Activated CD4-positive, alpha-beta memory T cell treated with anti-CD3 and anti-CD28 coated beads for 36 hours (primary cell): Measurements from ENCODE around the gene SLC44A3. TPM values are rescaled to one million over a fixed set of nuclear protein-coding genes. Genes with fewer than 3 reads are reported as not detected.
"Not testable (repeated sequence)": the region's sequence is repeated elsewhere in the genome, so short reads cannot be mapped to it uniquely, and the experiment has no call there.

Source experiments
- CTCF ChIA-PET: fragments of 350-600 bp; sonication (Branson Sonifier 250); formaldehyde crosslinking; loops from one replicate; lab custom pipeline; 2021; ENCODE audit warnings: antibody characterized with exemption, inconsistent platforms; lab: Charles Lee
- POLR2A ChIA-PET: fragments of 350-600 bp; sonication (Branson Sonifier 250); formaldehyde crosslinking; loops from one replicate; lab custom pipeline; 2021; ENCODE audit warnings: antibody characterized with exemption; lab: Charles Lee
- DNase-seq: peaks from one replicate; pipeline ENCODE4 v3.0.0-alpha.2; 2020
- H3K27ac Mint-ChIP-seq: one replicate; pipeline ENCODE4 v1.8.0; 2021; ENCODE audit warnings: mixed read lengths
- H3K27me3 Mint-ChIP-seq: one replicate; pipeline ENCODE4 v1.8.0; 2021; ENCODE audit warnings: mixed read lengths
- H3K36me3 Mint-ChIP-seq: one replicate; pipeline ENCODE4 v1.8.0; 2021; ENCODE audit warnings: mixed read lengths
- H3K4me1 Mint-ChIP-seq: one replicate; pipeline ENCODE4 v1.8.0; 2021; ENCODE audit warnings: low read depth, mixed read lengths
- H3K4me3 Mint-ChIP-seq: one replicate; pipeline ENCODE4 v1.8.0; 2021; ENCODE audit warnings: mild to moderate bottlenecking, mixed read lengths
- H3K9me3 Mint-ChIP-seq: one replicate; pipeline ENCODE4 v1.8.0; 2021; ENCODE audit warnings: mixed read lengths
- intact Hi-C: fragments of 100-400 bp; cut with micrococcal nuclease; formaldehyde crosslinking; loops from one replicate; pipeline ENCODE4 v1.15.1; 2023
- total RNA-seq, 2 experiments: library from RNA; stranded (reverse); gene quantifications; one replicate each; pipeline ENCODE4 v1.2.3, GENCODE V29; 2021

Gene SLC44A3
- total RNA-seq, 2 experiments from 2014 or later, result 0.10 to 0.21 TPM

DNA sequence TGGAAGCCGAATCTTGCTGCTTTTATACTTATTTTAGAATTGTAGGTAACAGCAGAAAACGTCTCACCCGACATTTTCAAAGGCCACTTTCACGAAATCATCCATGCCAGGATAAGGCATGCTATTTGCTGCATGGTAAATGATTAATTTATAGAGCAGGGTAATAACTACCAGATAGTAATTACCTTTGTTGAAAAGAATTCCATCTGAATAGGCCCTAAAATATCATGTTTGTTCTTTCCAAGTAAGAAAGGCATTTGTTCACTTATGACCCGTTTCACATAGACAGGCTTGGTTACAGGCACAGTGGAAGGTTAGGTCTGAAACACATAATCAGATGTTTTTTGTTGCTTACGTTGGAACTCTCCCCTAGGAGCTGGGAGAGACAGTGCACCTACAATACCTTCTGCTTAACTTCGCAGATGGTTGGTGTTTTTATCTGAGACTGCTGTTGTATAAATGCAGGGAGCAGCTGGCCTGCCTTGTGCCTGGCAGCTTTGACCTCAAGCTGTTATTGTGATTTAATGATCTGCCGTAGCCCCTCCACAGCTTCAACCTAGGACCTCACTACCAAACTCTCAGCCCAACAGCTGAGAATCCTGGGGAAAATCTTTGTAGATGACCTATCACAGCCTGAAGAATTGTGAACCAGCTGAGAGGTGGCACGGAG, 1.6 kb downstream of the SLC44A3 start:
- H3K36me3 Mint-ChIP-seq, result no peaks in the 10 kb centered on the region
- POLR2A ChIA-PET, result no interaction called here
- H3K27ac Mint-ChIP-seq, result no peak overlapping the region
- H3K9me3 Mint-ChIP-seq, result no peaks in the 10 kb centered on the region
- peaks cover 7% of the 10 kb centered on the region for H3K4me1 Mint-ChIP-seq
- intact Hi-C loops, result no loop called here
- H3K4me3 Mint-ChIP-seq, result no peak overlapping the region
- DNase-seq, result no peak
- CTCF ChIA-PET, result interaction anchor here (0.6 kb wide), 1 partner anchor 32 kb away, joined by 3 read pairs; no protein-coding TSS in a partner anchor
- H3K27me3 Mint-ChIP-seq, result peaks cover 34% of the 10 kb centered on the region

DNA sequence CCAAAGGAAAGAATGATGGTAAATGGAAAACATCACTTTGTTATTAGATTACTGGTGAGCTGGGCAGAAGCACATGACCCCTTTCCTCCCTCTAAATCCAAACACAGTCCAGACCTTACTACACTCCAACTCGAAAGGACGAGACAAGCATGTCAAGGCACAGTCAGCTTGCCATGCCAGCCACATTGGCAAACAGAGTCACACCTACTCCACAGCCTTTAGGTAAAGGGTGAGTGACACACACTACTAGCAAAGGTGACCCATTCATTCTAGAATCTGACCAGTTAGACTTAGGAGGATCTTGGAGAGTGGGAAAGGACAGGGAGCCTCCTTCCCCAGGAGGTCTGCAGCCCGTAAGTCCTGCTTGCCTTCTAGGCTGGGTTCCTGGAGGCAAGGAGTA, 3.0 kb downstream of the SLC44A3 start:
- no peak overlapping the region for H3K4me3 Mint-ChIP-seq
- ChIA-PET POLR2A (no interaction called here), CTCF (no interaction called here)
- H3K36me3 Mint-ChIP-seq, result no peaks in the 10 kb centered on the region
- no peak overlapping the region for H3K27ac Mint-ChIP-seq
- no peak for DNase-seq
- intact Hi-C loops, result no loop called here
- no peaks in the 10 kb centered on the region for H3K9me3 Mint-ChIP-seq
- H3K4me1 Mint-ChIP-seq, result peaks cover 7% of the 10 kb centered on the region
- peaks cover 31% of the 10 kb centered on the region for H3K27me3 Mint-ChIP-seq

DNA sequence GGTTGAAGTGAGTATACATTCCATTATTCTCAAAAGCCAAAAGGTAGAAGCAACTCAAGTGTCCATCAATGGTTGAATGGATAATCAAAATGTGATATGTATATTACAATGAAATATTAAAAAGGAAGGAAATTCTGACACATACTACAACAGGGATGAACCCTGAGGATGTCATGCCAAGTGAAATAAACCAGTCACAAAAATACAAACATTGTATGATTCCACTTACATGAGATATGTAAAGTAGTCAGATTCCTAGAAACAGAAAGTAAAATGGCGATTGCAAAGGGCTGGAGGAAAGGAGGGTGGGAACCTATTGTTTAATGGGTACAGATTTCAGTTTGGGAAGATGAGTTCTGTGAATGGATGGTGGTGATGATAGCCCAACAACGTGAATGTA, 5.8 kb downstream of the SLC44A3 start:
- ChIA-PET CTCF (no interaction called here), POLR2A (no interaction called here)
- no peaks in the 10 kb centered on the region for H3K36me3 Mint-ChIP-seq
- no peaks in the 10 kb centered on the region for H3K9me3 Mint-ChIP-seq
- DNase-seq, result no peak
- H3K4me1 Mint-ChIP-seq, result peaks cover 1% of the 10 kb centered on the region
- H3K27me3 Mint-ChIP-seq, result peaks cover 19% of the 10 kb centered on the region
- H3K27ac Mint-ChIP-seq, result no peak overlapping the region
- intact Hi-C loops, result no loop called here
- no peak overlapping the region for H3K4me3 Mint-ChIP-seq

DNA sequence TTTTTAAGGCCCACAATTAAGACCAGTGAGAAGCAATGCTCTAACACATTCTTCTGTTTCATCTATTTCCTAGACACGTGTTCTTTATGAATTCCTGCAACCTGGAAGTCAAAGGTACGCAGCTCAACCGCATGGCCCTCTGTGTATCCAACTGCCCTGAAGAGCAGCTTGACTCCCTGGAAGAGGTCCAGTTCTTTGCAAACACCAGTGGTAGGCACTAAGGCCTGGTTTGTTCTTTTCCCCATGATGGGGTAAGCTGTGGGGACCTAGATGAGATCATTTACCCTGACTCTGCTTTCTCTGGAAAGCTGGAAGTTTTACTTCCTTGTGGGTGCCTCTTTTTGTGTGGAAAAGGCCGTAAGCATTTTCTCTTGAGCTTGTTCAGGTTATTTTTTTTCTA, 7.3 kb downstream of the SLC44A3 start:
- H3K27ac Mint-ChIP-seq, result no peak overlapping the region
- intact Hi-C loops, result no loop called here
- H3K9me3 Mint-ChIP-seq, result no peaks in the 10 kb centered on the region
- H3K27me3 Mint-ChIP-seq, result peaks cover 8% of the 10 kb centered on the region
- H3K4me1 Mint-ChIP-seq, result no peaks in the 10 kb centered on the region
- no peak for DNase-seq
- CTCF ChIA-PET, result interaction anchor here (0.8 kb wide), 1 partner anchor 22 kb away, joined by 3 read pairs; no protein-coding TSS in a partner anchor
- POLR2A ChIA-PET, result no interaction called here
- H3K4me3 Mint-ChIP-seq, result no peak overlapping the region
- no peaks in the 10 kb centered on the region for H3K36me3 Mint-ChIP-seq

DNA sequence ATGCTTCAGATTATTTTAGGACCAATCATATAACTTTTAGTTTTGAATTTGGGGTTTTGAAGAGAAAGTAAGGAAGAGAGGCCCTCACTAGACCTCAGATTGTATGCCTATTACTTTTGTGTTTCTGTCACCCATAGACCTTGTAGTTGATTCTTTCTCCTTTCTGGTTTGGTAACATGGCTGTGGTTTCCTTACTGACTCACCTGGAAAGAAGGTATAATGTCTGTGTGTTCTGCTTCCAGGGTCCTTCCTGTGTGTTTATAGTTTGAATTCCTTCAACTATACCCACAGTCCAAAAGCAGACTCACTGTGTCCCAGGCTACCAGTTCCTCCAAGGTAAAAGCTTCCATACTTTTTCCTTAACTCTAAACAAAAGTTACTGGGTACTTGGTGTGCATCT, 8.1 kb downstream of the SLC44A3 start:
- POLR2A ChIA-PET, result no interaction called here
- H3K27ac Mint-ChIP-seq, result no peak overlapping the region
- no peaks in the 10 kb centered on the region for H3K4me1 Mint-ChIP-seq
- peaks cover 6% of the 10 kb centered on the region for H3K27me3 Mint-ChIP-seq
- CTCF ChIA-PET, result interaction anchor here (0.6 kb wide), 1 partner anchor 28 kb away, joined by 3 read pairs; no protein-coding TSS in a partner anchor
- intact Hi-C loops, result no loop called here
- no peaks in the 10 kb centered on the region for H3K9me3 Mint-ChIP-seq
- no peaks in the 10 kb centered on the region for H3K36me3 Mint-ChIP-seq
- H3K4me3 Mint-ChIP-seq, result no peak overlapping the region
- DNase-seq, result no peak

DNA sequence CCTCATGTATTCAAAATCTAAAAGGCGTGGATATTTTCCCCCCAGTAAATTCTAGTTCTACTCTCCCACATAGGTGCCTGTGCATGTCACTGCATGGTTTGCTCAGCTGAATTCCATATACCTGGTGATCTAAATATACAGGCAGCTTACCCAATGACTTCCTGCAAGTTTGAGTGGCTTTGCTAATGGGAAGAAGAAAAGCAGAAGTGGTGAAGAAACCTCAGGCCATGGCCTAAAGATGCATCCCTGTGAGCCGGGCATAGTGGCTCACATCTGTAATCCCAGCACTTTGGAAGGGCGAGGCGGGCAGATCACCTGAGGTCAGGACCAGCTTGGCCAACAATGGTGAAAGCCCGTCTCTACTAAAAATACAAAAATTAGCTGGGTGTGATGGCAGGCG, 11.5 kb downstream of the SLC44A3 start:
- no peaks in the 10 kb centered on the region for H3K9me3 Mint-ChIP-seq
- no peaks in the 10 kb centered on the region for H3K36me3 Mint-ChIP-seq
- POLR2A ChIA-PET, result no interaction called here
- H3K27ac Mint-ChIP-seq, result no peak overlapping the region
- intact Hi-C loops, result no loop called here
- no peak overlapping the region for H3K4me3 Mint-ChIP-seq
- no peak for DNase-seq
- peaks cover 5% of the 10 kb centered on the region for H3K27me3 Mint-ChIP-seq
- no peaks in the 10 kb centered on the region for H3K4me1 Mint-ChIP-seq
- CTCF ChIA-PET, result interaction anchor here (1.0 to 2.1 kb wide), 4 partner anchors 23 to 211 kb away, joined by 3 to 8 read pairs (median 4); no protein-coding TSS in a partner anchor

DNA sequence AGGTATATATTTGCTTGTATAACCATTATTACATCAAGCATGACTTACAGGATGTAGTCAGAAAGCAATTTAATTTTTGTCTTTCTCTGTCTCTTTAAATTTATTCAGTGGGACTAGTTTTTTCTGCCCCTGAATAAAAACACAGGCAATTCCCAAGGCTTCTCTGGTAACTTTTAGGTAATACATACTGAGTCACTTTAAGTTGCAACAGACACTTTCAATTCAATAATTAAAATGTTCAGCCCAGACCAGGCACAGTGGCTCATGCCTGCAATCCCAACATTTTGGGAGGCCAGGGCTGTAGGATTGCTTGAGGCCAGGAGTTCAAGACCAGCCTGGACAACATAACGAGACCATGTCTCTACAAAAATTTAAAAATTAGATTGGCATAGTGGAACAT, 12.3 kb downstream of the SLC44A3 start:
- POLR2A ChIA-PET, result no interaction called here
- intact Hi-C loops, result no loop called here
- CTCF ChIA-PET, result interaction anchor here (0.7 to 2.1 kb wide), 2 partner anchors 22 kb away, joined by 3 to 8 read pairs; no protein-coding TSS in a partner anchor

DNA sequence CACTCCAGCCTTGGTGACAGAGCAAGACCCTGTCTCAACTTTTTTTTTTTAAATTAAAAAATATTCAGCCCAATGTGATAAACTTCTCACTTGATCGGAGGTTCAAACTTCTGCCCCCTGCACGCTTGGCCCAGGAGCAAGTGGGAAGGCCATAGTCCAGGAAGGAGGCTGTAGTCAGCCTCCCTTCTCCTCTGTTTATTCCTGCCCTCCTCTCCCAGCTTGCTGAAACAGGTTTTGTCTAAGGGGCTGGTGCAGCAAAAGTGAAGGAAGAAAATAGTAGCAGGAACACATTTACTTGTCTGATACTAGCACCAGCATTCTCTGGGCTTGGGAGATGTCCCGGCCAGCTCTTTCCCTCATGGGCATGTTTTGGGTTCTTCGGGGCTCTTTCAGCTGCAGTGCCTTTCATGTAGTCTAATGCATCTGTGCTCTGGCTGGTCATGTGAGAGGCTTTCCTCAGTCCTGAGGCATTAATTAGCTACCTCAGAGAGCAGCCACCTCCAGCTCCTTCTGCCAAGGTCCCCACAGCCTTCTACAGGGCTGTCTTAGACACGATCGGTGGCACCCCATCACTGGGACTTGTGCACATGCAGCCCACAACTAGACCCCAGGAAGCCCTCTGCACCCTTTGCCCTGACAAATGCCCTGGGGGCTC, 12.9 kb downstream of the SLC44A3 start:
- no peak for DNase-seq
- no peak overlapping the region for H3K27ac Mint-ChIP-seq
- H3K4me3 Mint-ChIP-seq, result no peak overlapping the region
- POLR2A ChIA-PET, result no interaction called here
- no peaks in the 10 kb centered on the region for H3K4me1 Mint-ChIP-seq
- intact Hi-C loops, result no loop called here
- peaks cover 3% of the 10 kb centered on the region for H3K27me3 Mint-ChIP-seq
- CTCF ChIA-PET, result interaction anchor here (0.7 to 1.1 kb wide), 2 partner anchors 21 to 22 kb away, joined by 3 to 7 read pairs; no protein-coding TSS in a partner anchor
- H3K36me3 Mint-ChIP-seq, result no peaks in the 10 kb centered on the region
- H3K9me3 Mint-ChIP-seq, result no peaks in the 10 kb centered on the region

More for the DNA sequence above, 12.3 kb downstream of the SLC44A3 start:
- H3K9me3 Mint-ChIP-seq, result no peaks in the 10 kb centered on the region
- no peak overlapping the region for H3K27ac Mint-ChIP-seq
- peaks cover 5% of the 10 kb centered on the region for H3K27me3 Mint-ChIP-seq
- H3K4me3 Mint-ChIP-seq, result no peak overlapping the region
- no peaks in the 10 kb centered on the region for H3K36me3 Mint-ChIP-seq
- no peak for DNase-seq
- no peaks in the 10 kb centered on the region for H3K4me1 Mint-ChIP-seq

DNA sequence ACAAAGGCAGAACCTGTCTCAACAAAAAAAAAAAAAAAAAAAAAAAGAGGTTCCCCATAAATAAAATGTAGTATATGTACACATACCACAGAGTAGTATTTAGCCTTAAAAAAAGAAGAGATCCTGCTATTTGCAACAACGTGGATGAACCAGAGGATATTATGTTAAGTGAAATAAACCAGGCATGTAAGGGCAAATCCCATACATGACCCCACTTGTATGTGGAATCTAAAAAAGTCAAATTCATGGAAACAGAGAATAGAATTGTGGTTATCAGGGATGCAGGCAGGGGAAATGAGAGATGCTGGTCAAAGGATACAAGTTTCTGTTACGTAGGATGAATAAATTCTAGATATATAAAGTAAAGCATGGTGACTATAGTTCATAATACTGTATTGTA, 16.7 kb downstream of the SLC44A3 start:
- no peaks in the 10 kb centered on the region for H3K9me3 Mint-ChIP-seq
- H3K4me3 Mint-ChIP-seq, result no peak overlapping the region
- H3K36me3 Mint-ChIP-seq, result no peaks in the 10 kb centered on the region
- H3K27ac Mint-ChIP-seq, result no peak overlapping the region
- DNase-seq, result no peak
- ChIA-PET CTCF (no interaction called here), POLR2A (no interaction called here)
- intact Hi-C loops, result no loop called here
- H3K4me1 Mint-ChIP-seq, result no peaks in the 10 kb centered on the region
- peaks cover 4% of the 10 kb centered on the region for H3K27me3 Mint-ChIP-seq

DNA sequence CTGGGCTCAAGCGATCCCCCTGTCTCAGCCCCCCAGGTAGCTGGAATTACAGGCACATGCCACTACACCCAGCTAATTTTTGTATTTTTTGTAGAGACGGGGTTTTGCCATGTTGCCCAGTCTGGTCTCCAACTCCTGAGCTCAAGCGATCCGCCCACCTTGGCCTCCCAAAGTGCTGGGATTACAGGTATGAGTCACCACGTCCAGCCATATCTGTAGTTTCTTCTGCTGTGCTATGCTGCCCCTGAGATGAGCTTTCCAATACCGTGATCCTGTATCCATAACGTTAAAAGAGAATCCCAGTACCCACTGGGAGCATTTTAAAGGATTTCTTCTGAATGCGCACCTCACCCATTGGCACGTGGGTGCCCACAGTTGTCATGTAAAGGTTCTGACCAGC, 20.2 kb downstream of the SLC44A3 start:
- H3K36me3 Mint-ChIP-seq, intact Hi-C loops, POLR2A ChIA-PET, H3K4me3 Mint-ChIP-seq, DNase-seq, H3K27ac Mint-ChIP-seq, H3K4me1 Mint-ChIP-seq, CTCF ChIA-PET, H3K9me3 Mint-ChIP-seq: not testable (repeated sequence)
- peaks cover 11% of the 10 kb centered on the region for H3K27me3 Mint-ChIP-seq

DNA sequence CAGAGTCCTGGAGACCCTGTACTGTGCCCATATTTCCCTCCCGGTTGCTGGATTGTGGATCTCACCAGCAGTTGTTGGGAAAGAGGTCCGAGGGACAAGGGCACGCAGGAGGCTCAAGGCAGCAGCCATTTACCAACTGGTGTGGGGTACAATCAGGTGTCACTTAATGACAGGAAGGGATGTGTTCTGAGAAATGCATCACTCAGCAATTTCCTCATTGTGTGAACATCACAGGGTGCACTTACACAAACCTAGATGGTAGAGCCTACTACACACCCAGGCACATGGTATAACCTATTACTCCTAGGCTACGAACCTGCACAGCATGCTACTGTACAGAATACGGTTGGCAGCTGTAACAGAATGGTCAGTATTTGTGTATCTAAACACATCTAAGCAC, 20.7 kb downstream of the SLC44A3 start:
- Mint-ChIP-seq H3K27ac (no peak overlapping the region), H3K9me3 (no peaks in the 10 kb centered on the region), H3K4me1 (peaks cover 3% of the 10 kb centered on the region), H3K27me3 (peaks cover 11% of the 10 kb centered on the region), H3K36me3 (no peaks in the 10 kb centered on the region), H3K4me3 (no peak overlapping the region)
- no peak for DNase-seq
- POLR2A ChIA-PET, result no interaction called here
- CTCF ChIA-PET, result interaction anchor here (0.9 kb wide), 1 partner anchor 14 kb away, joined by 4 read pairs; no protein-coding TSS in a partner anchor
- intact Hi-C loops, result no loop called here

DNA sequence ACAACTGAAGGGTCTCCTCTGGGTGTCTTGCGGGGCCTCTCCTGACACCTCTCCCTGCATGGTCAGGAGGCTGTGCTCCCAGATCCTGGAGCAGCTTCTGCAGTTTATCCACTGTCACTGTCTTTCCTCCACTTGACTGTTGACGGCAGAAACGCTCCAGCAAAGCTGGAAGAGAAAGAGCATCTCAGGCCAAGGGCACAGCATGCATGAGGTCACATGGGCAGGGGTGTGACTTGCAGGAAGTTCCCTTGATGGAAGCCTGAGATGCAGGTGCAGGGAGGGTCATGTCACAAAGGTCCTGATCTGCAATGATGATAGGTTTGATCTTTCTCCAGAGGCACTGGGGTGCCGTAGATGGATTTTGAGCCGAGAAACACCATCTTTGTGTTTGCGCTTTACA, 23.3 kb downstream of the SLC44A3 start:
- POLR2A ChIA-PET, result no interaction called here

More for the DNA sequence above, 23.3 kb downstream of the SLC44A3 start:
- Mint-ChIP-seq H3K9me3 (no peaks in the 10 kb centered on the region), H3K4me3 (no peak overlapping the region), H3K27me3 (peaks cover 10% of the 10 kb centered on the region), H3K36me3 (no peaks in the 10 kb centered on the region), H3K27ac (no peak overlapping the region), H3K4me1 (peaks cover 3% of the 10 kb centered on the region)
- DNase-seq, result no peak
- CTCF ChIA-PET, result interaction anchor here (1.5 kb wide), 1 partner anchor 200 kb away, joined by 4 read pairs; no protein-coding TSS in a partner anchor
- intact Hi-C loops, result no loop called here
